ENCODE data around the gene MPC1. TPM values are rescaled to one million over a fixed set of nuclear protein-coding genes. Genes with fewer than 3 reads are reported as not detected.
A peak's percentile ranks its signal among the peaks of the same experiment; 100 is the strongest.

Gene MPC1
- total and polyA plus RNA-seq, 7 experiments from 2014 or later = 18.5 to 64.2 (median 30.7) TPM

GRCh38 chr6:166353507-166353906 is 29.2 kb downstream of the MPC1 start:
- H3K27me3 Mint-ChIP-seq = peaks cover 10 to 70% (median 16%) of the 10 kb centered on the region in 5 donors
- no peaks in the 10 kb centered on the region for H3K27me3 ChIP-seq (ENCODE audit: control insufficient read depth in 2 of 2, insufficient read depth in 2 of 2, low read length in 2 of 2)
- H3K36me3 ChIP-seq (ENCODE audit: control insufficient read depth in 2 of 3, insufficient read depth in 3 of 3, low read length in 3 of 3) = no peaks in the 10 kb centered on the region
- H3K27ac ChIP-seq (ENCODE audit: low read depth, low read length) = no peak overlapping the region
- no peak overlapping the region for H3K4me3 ChIP-seq (ENCODE audit: low read length)
- ChIA-PET CTCF (no interaction called here), POLR2A (no interaction called here)
- peaks cover 0 to 40% (median 19%) of the 10 kb centered on the region in 11 donors for H3K9me3 Mint-ChIP-seq
- ATAC-seq (no peak), DNase-seq (no peak)
- peaks cover 4 to 13% (median 8%) of the 10 kb centered on the region in 5 donors for H3K36me3 Mint-ChIP-seq
- H3K4me1 ChIP-seq (ENCODE audit: control insufficient read depth in 2 of 2, insufficient read depth in 2 of 2, low read length in 2 of 2) = no peaks in the 10 kb centered on the region
- H3K9me3 ChIP-seq (ENCODE audit: control insufficient read depth in 2 of 3, low read length in 3 of 3) = no peaks in the 10 kb centered on the region
- intact Hi-C loops (cut with micrococcal nuclease) = no loop called here
- no peak overlapping the region for H3K4me3 Mint-ChIP-seq
- H3K4me1 Mint-ChIP-seq = peaks cover 0 to 2% (median 0%) of the 10 kb centered on the region in 7 donors
- H3K27ac Mint-ChIP-seq = no peak overlapping the region

- no peak overlapping the region for H3K27ac ChIP-seq (ENCODE audit: low read depth, low read length)
- H3K9me3 ChIP-seq (ENCODE audit: control insufficient read depth in 2 of 3, low read length in 3 of 3) = no peaks in the 10 kb centered on the region
- H3K4me3 ChIP-seq (ENCODE audit: low read length) = no peak overlapping the region
- CTCF ChIA-PET = no interaction called here
- POLR2A ChIA-PET = no interaction called here
- H3K27me3 ChIP-seq (ENCODE audit: control insufficient read depth in 2 of 2, insufficient read depth in 2 of 2, low read length in 2 of 2) = no peaks in the 10 kb centered on the region
- ATAC-seq (no peak), DNase-seq (no peak)
- peaks cover 0 to 2% (median 0%) of the 10 kb centered on the region in 7 donors for H3K4me1 Mint-ChIP-seq
- no peak overlapping the region for H3K27ac Mint-ChIP-seq
- no peaks in the 10 kb centered on the region for H3K36me3 ChIP-seq (ENCODE audit: control insufficient read depth in 2 of 3, insufficient read depth in 3 of 3, low read length in 3 of 3)
- H3K36me3 Mint-ChIP-seq = peaks cover 4 to 13% (median 8%) of the 10 kb centered on the region in 5 donors
- intact Hi-C loops (cut with micrococcal nuclease) = no loop called here
- H3K4me3 Mint-ChIP-seq = no peak overlapping the region
- peaks cover 10 to 66% (median 10%) of the 10 kb centered on the region in 5 donors for H3K27me3 Mint-ChIP-seq
- H3K9me3 Mint-ChIP-seq = peaks cover 0 to 39% (median 19%) of the 10 kb centered on the region in 11 donors
- H3K4me1 ChIP-seq (ENCODE audit: control insufficient read depth in 2 of 2, insufficient read depth in 2 of 2, low read length in 2 of 2) = no peaks in the 10 kb centered on the region
Measured at GRCh38 chr6:166352923-166353322, 29.8 kb downstream of the MPC1 start.

- Histone ChIP-seq H3K27ac (ENCODE audit: low read depth, low read length) (no peak overlapping the region), H3K36me3 (ENCODE audit: control insufficient read depth in 2 of 3, insufficient read depth in 3 of 3, low read length in 3 of 3) (no peaks in the 10 kb centered on the region), H3K4me1 (ENCODE audit: control insufficient read depth in 2 of 2, insufficient read depth in 2 of 2, low read length in 2 of 2) (no peaks in the 10 kb centered on the region), H3K27me3 (ENCODE audit: control insufficient read depth in 2 of 2, insufficient read depth in 2 of 2, low read length in 2 of 2) (no peaks in the 10 kb centered on the region), H3K4me3 (ENCODE audit: low read length) (no peak overlapping the region), H3K9me3 (ENCODE audit: control insufficient read depth in 2 of 3, low read length in 3 of 3) (no peaks in the 10 kb centered on the region)
- POLR2A ChIA-PET = no interaction called here
- H3K4me1 Mint-ChIP-seq = peaks cover 0 to 5% (median 0%) of the 10 kb centered on the region in 7 donors
- peaks cover 0 to 40% (median 19%) of the 10 kb centered on the region in 11 donors for H3K9me3 Mint-ChIP-seq
- H3K4me3 Mint-ChIP-seq = no peak overlapping the region
- DNase-seq = no peak
- ATAC-seq = peak; percentile 82
- intact Hi-C loops (cut with micrococcal nuclease) = no loop called here
- CTCF ChIA-PET = no interaction called here
- H3K36me3 Mint-ChIP-seq = peaks cover 4 to 13% (median 8%) of the 10 kb centered on the region in 5 donors
- H3K27me3 Mint-ChIP-seq = peaks cover 8 to 62% (median 10%) of the 10 kb centered on the region in 5 donors
- H3K27ac Mint-ChIP-seq = no peak overlapping the region
Measured at GRCh38 chr6:166351715-166352285, 30.9 kb downstream of the MPC1 start.

- DNase-seq = no peak
- H3K27me3 ChIP-seq (ENCODE audit: control insufficient read depth in 2 of 2, insufficient read depth in 2 of 2, low read length in 2 of 2) = no peaks in the 10 kb centered on the region
- H3K4me3 Mint-ChIP-seq = no peak overlapping the region
- no peaks in the 10 kb centered on the region for H3K36me3 ChIP-seq (ENCODE audit: control insufficient read depth in 2 of 3, insufficient read depth in 3 of 3, low read length in 3 of 3)
- H3K27me3 Mint-ChIP-seq = peaks cover 0 to 52% (median 0%) of the 10 kb centered on the region in 5 donors
- peaks cover 0 to 7% (median 1%) of the 10 kb centered on the region in 7 donors for H3K4me1 Mint-ChIP-seq
- no peak for ATAC-seq
- no peaks in the 10 kb centered on the region for H3K4me1 ChIP-seq (ENCODE audit: control insufficient read depth in 2 of 2, insufficient read depth in 2 of 2, low read length in 2 of 2)
- intact Hi-C loops (cut with micrococcal nuclease) = no loop called here
- ChIA-PET POLR2A (interaction anchor here (0.7 kb wide), 1 partner anchor 12 kb away, joined by 3 read pairs; no protein-coding TSS in a partner anchor), CTCF (no interaction called here)
- no peak overlapping the region for H3K4me3 ChIP-seq (ENCODE audit: low read length)
- H3K36me3 Mint-ChIP-seq = peaks cover 4 to 13% (median 8%) of the 10 kb centered on the region in 5 donors
- no peak overlapping the region for H3K27ac Mint-ChIP-seq
- no peak overlapping the region for H3K27ac ChIP-seq (ENCODE audit: low read depth, low read length)
- H3K9me3 Mint-ChIP-seq = peaks cover 0 to 40% (median 19%) of the 10 kb centered on the region in 11 donors
- H3K9me3 ChIP-seq (ENCODE audit: control insufficient read depth in 2 of 3, low read length in 3 of 3) = no peaks in the 10 kb centered on the region
Measured at GRCh38 chr6:166348305-166348949, 34.3 kb downstream of the MPC1 start.

- H3K4me3 ChIP-seq (ENCODE audit: low read length) = no peak overlapping the region
- ChIA-PET CTCF (no interaction called here), POLR2A (interaction anchor here (0.9 to 1.0 kb wide), 2 partner anchors 38 to 280 kb away, joined by 3 read pairs; no protein-coding TSS in a partner anchor)
- intact Hi-C loops (cut with micrococcal nuclease) = no loop called here
- H3K36me3 ChIP-seq (ENCODE audit: control insufficient read depth in 2 of 3, insufficient read depth in 3 of 3, low read length in 3 of 3) = peaks cover 0 to 9% (median 0%) of the 10 kb centered on the region in 3 experiments
- H3K27ac Mint-ChIP-seq = no peak overlapping the region
- no peaks in the 10 kb centered on the region for H3K9me3 ChIP-seq (ENCODE audit: control insufficient read depth in 2 of 3, low read length in 3 of 3)
- ATAC-seq (no peak), DNase-seq (no peak)
- no peak overlapping the region for H3K4me3 Mint-ChIP-seq
- peaks cover 0 to 37% (median 19%) of the 10 kb centered on the region in 11 donors for H3K9me3 Mint-ChIP-seq
- peaks cover under 1 to 10% (median 5%) of the 10 kb centered on the region in 7 donors for H3K4me1 Mint-ChIP-seq
- H3K27me3 ChIP-seq (ENCODE audit: control insufficient read depth in 2 of 2, insufficient read depth in 2 of 2, low read length in 2 of 2) = no peaks in the 10 kb centered on the region
- peaks cover 0 to 37% (median 0%) of the 10 kb centered on the region in 5 donors for H3K27me3 Mint-ChIP-seq
- H3K27ac ChIP-seq (ENCODE audit: low read depth, low read length) = no peak overlapping the region
- peaks cover 4 to 11% (median 8%) of the 10 kb centered on the region in 5 donors for H3K36me3 Mint-ChIP-seq
- peaks cover 5% of the 10 kb centered on the region in 2 donors for H3K4me1 ChIP-seq (ENCODE audit: control insufficient read depth in 2 of 2, insufficient read depth in 2 of 2, low read length in 2 of 2)
Measured at GRCh38 chr6:166346965-166347364, 35.8 kb downstream of the MPC1 start.

- Histone ChIP-seq H3K4me1 (ENCODE audit: control insufficient read depth in 2 of 2, insufficient read depth in 2 of 2, low read length in 2 of 2) (peaks cover 5% of the 10 kb centered on the region in 2 donors), H3K36me3 (ENCODE audit: control insufficient read depth in 2 of 3, insufficient read depth in 3 of 3, low read length in 3 of 3) (peaks cover 0 to 9% (median 0%) of the 10 kb centered on the region in 3 experiments), H3K4me3 (ENCODE audit: low read length) (no peak overlapping the region), H3K27ac (ENCODE audit: low read depth, low read length) (no peak overlapping the region), H3K9me3 (ENCODE audit: control insufficient read depth in 2 of 3, low read length in 3 of 3) (no peaks in the 10 kb centered on the region), H3K27me3 (ENCODE audit: control insufficient read depth in 2 of 2, insufficient read depth in 2 of 2, low read length in 2 of 2) (no peaks in the 10 kb centered on the region)
- DNase-seq = no peak
- POLR2A ChIA-PET = interaction anchor here (1.0 kb wide), 1 partner anchor 280 kb away, joined by 3 read pairs; no protein-coding TSS in a partner anchor
- CTCF ChIA-PET = no interaction called here
- H3K4me3 Mint-ChIP-seq = no peak overlapping the region
- peaks cover 4 to 16% (median 7%) of the 10 kb centered on the region in 7 donors for H3K4me1 Mint-ChIP-seq
- ATAC-seq = no peak
- H3K36me3 Mint-ChIP-seq = peaks cover 4 to 10% (median 6%) of the 10 kb centered on the region in 5 donors
- intact Hi-C loops (cut with micrococcal nuclease) = no loop called here
- H3K9me3 Mint-ChIP-seq = peaks cover 0 to 32% (median 15%) of the 10 kb centered on the region in 11 donors
- no peak overlapping the region for H3K27ac Mint-ChIP-seq
- H3K27me3 Mint-ChIP-seq = peaks cover 0 to 32% (median 0%) of the 10 kb centered on the region in 5 donors
Measured at GRCh38 chr6:166346449-166346848, 36.3 kb downstream of the MPC1 start.

Measured in naive thymus-derived CD4-positive, alpha-beta T cell (primary cell).